ENCODE data around the gene SLC8A2.

Gene SLC8A2

GRCh38 chr19:47445937-47446402 is 25.7 kb downstream of the SLC8A2 start:
- TF ChIP-seq CTCF (IDR thresholded peaks at IDR 0.05; ENCODE audit: low read length, missing control alignments) = no peak
- no peak overlapping the region for H3K4me3 ChIP-seq (replicated peaks; ENCODE audit: low read depth, low read length)
- peak; percentile 50 for DNase-seq (ENCODE audit: low read depth)

- no peak for TF ChIP-seq CTCF (IDR thresholded peaks at IDR 0.05; ENCODE audit: low read length, missing control alignments)
- no peak for DNase-seq (ENCODE audit: low read depth)
- H3K4me3 ChIP-seq (replicated peaks; ENCODE audit: low read depth, low read length) = no peak overlapping the region
Observed at GRCh38 chr19:47445527-47445926, 26.2 kb downstream of the SLC8A2 start.

GRCh38 chr19:47444388-47444821 is 27.3 kb downstream of the SLC8A2 start:
- H3K4me3 ChIP-seq (replicated peaks; ENCODE audit: low read depth, low read length) = no peak overlapping the region
- no peak for DNase-seq (ENCODE audit: low read depth)
- TF ChIP-seq CTCF (IDR thresholded peaks at IDR 0.05; ENCODE audit: low read length, missing control alignments) = no peak

- no peak for DNase-seq (ENCODE audit: low read depth)
Observed at GRCh38 chr19:47443331-47443730, 28.4 kb downstream of the SLC8A2 start.

GRCh38 chr19:47438793-47439220 is 32.9 kb downstream of the SLC8A2 start:
- no peak for DNase-seq (ENCODE audit: low read depth)
- no peak for TF ChIP-seq CTCF (IDR thresholded peaks at IDR 0.05; ENCODE audit: low read length, missing control alignments)
- H3K4me3 ChIP-seq (replicated peaks; ENCODE audit: low read depth, low read length) = no peak overlapping the region

More at GRCh38 chr19:47443331-47443730, 28.4 kb downstream of the SLC8A2 start:
- TF ChIP-seq CTCF (IDR thresholded peaks at IDR 0.05; ENCODE audit: low read length, missing control alignments) = no peak
- no peak overlapping the region for H3K4me3 ChIP-seq (replicated peaks; ENCODE audit: low read depth, low read length)

- DNase-seq (ENCODE audit: low read depth) = no peak
- no peak for TF ChIP-seq CTCF (IDR thresholded peaks at IDR 0.05; ENCODE audit: low read length, missing control alignments)
- H3K4me3 ChIP-seq (replicated peaks; ENCODE audit: low read depth, low read length) = no peak overlapping the region
Observed at GRCh38 chr19:47437500-47437899, 34.2 kb downstream of the SLC8A2 start.

GRCh38 chr19:47436712-47437401 is 34.8 kb downstream of the SLC8A2 start:
- TF ChIP-seq CTCF (IDR thresholded peaks at IDR 0.05; ENCODE audit: low read length, missing control alignments) = peak; percentile 85
- peak; percentile 67 for DNase-seq (ENCODE audit: low read depth)
- H3K4me3 ChIP-seq (replicated peaks; ENCODE audit: low read depth, low read length) = no peak overlapping the region
